Gastroesophageal sphincter (tissue), 4 donors: ENCODE data around the gene DHX34. TPM values are rescaled to one million over a fixed set of nuclear protein-coding genes. Genes with fewer than 3 reads are reported as not detected.
A peak's percentile ranks its signal among the peaks of the same experiment; 100 is the strongest.
"Not testable (repeated sequence)": the region's sequence is repeated elsewhere in the genome, so short reads cannot be mapped to it uniquely, and the experiment has no call there.

Experiments used
- ATAC-seq: fragments of 150-250 bp; one replicate; pipeline ENCODE4 v1.9.1; 2016; ENCODE audit warnings: mild to moderate bottlenecking, moderate library complexity
- H3K27ac ChIP-seq, 4 donors: fragments of 200-600 bp; sonication (generic) in 3 of 4; 1 replicate in 3 of 4; 2 replicates in 1 of 4; pipeline ENCODE4 v1.5.1; 2016 to 2019
- H3K27me3 ChIP-seq: fragments of 200-600 bp; sonication (generic); one replicate; pipeline ENCODE4 v1.5.1; 2019
- H3K36me3 ChIP-seq, 2 donors: fragments of 200-600 bp; sonication (generic); one replicate each; pipeline ENCODE4 v1.5.1; 2019; ENCODE audit warnings: control low read depth in 1 of 2
- H3K4me1 ChIP-seq, 3 donors: fragments of 200-600 bp; sonication (generic); 1 replicate in 2 of 3; 2 replicates in 1 of 3; pipeline ENCODE4 v1.5.1; 2016 to 2019; ENCODE audit warnings: control low read depth in 2 of 3
- H3K4me3 ChIP-seq, 2 donors: fragments of 200-600 bp; sonication (generic); one replicate each; pipeline ENCODE4 v1.5.1; 2019; ENCODE audit warnings: mild to moderate bottlenecking in 1 of 2, moderate library complexity in 1 of 2
- H3K9me3 ChIP-seq, 3 donors: fragments of 200-600 bp; sonication (generic); one replicate each; pipeline ENCODE4 v1.5.1; 2017 to 2019; ENCODE audit warnings: control low read depth in 2 of 3
- EP300 ChIP-seq: sonication (generic); formaldehyde crosslinking; IDR thresholded peaks from one replicate; pipeline ENCODE4 v1.6.1; 2017; ENCODE audit warnings: antibody characterized with exemption, mild to moderate bottlenecking
- POLR2A ChIP-seq, 2 donors: fragments of 450-650 bp; IDR thresholded peaks; one replicate each; pipeline ENCODE4 v1.6.1; 2017; ENCODE audit warnings: antibody characterized with exemption in 2 of 2, mild to moderate bottlenecking in 2 of 2, moderate library complexity in 1 of 2
- POLR2AphosphoS5 ChIP-seq: sonication (generic); formaldehyde crosslinking; IDR thresholded peaks from one replicate; pipeline ENCODE4 v1.6.1; 2017; ENCODE audit warnings: antibody characterized with exemption
- WGBS, 2 donors: methylation state at CpG; one replicate each; pipeline ENCODE4 v1.1.5; 2018; ENCODE audit warnings: low coverage in 1 of 2; 5-methylcytosine and 5-hydroxymethylcytosine counted together
- total RNA-seq, 4 donors: library from RNA; depleted of rRNA; stranded (reverse); fragments of >200 nt; gene quantifications; one replicate each; pipeline ENCODE4 v1.1.0, GENCODE V29; 2016
- TF ChIP-seq, protein P1 (sequence below), 4 experiments: fragments of 200-600 bp in 2 of 4; fragments of 450-650 bp in 2 of 4; sonication (generic) in 1 of 4; IDR thresholded peaks; one replicate each; pipeline ENCODE4 v1.5.1; 2017 to 2019; ENCODE audit warnings: antibody characterized with exemption in 4 of 4, mild to moderate bottlenecking in 2 of 4, moderate library complexity in 2 of 4

DHX34 gene
- total RNA-seq, 4 donors from 2014 or later = 8.7 to 16.0 (median 12.3) TPM

DNA sequence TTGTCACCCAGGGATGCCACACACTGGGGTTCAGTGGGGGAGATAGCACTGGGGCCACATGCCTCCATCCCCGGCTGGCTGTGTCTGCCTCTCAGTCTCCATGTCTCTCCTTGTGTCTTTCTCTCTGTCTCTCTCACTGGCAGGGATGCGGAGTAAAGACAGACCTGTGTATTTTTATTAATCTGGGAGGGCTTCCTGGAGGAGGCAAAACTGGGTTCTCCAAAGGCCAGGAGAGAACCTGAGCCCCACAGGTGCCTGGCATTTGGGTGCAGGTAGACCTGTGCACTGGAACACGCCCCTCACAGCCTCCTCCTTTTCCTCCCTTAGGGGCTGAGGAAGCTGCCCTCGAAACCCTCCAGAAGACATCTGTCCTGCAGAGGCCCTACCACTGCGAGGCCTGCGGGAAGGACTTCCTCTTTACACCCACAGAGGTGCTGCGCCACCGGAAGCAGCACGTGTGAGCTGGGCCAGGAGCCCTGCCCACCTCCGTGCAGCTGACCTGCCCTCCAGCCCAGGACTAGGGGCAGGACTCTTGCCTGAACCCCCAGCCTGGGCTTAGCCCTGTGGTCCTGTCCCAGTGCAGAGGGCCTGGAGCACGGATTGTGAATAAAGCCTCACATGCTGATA lies 32.7 kb downstream of the DHX34 start:
- Histone ChIP-seq H3K36me3 (peaks cover 0 to 58% of the 10 kb centered on the region in 2 donors), H3K27me3 (no peaks in the 10 kb centered on the region), H3K4me1 (no peaks in the 10 kb centered on the region), H3K9me3 (no peaks in the 10 kb centered on the region), H3K27ac (no peak overlapping the region), H3K4me3 (no peak overlapping the region)
- no peak for ATAC-seq
- WGBS, 2 donors = 100% methylated on average over 2 of the region's 11 CpGs; no CpG with 5 or more reads in 1 of the 2 donors
- TF ChIP-seq EP300 = no peak
- no peak for TF ChIP-seq POLR2A (IDR thresholded peaks at IDR 0.05)
- no peak for TF ChIP-seq POLR2AphosphoS5
- TF ChIP-seq, protein P1, sequence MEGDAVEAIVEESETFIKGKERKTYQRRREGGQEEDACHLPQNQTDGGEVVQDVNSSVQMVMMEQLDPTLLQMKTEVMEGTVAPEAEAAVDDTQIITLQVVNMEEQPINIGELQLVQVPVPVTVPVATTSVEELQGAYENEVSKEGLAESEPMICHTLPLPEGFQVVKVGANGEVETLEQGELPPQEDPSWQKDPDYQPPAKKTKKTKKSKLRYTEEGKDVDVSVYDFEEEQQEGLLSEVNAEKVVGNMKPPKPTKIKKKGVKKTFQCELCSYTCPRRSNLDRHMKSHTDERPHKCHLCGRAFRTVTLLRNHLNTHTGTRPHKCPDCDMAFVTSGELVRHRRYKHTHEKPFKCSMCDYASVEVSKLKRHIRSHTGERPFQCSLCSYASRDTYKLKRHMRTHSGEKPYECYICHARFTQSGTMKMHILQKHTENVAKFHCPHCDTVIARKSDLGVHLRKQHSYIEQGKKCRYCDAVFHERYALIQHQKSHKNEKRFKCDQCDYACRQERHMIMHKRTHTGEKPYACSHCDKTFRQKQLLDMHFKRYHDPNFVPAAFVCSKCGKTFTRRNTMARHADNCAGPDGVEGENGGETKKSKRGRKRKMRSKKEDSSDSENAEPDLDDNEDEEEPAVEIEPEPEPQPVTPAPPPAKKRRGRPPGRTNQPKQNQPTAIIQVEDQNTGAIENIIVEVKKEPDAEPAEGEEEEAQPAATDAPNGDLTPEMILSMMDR (IDR thresholded peaks at IDR 0.05) = no peak

DNA sequence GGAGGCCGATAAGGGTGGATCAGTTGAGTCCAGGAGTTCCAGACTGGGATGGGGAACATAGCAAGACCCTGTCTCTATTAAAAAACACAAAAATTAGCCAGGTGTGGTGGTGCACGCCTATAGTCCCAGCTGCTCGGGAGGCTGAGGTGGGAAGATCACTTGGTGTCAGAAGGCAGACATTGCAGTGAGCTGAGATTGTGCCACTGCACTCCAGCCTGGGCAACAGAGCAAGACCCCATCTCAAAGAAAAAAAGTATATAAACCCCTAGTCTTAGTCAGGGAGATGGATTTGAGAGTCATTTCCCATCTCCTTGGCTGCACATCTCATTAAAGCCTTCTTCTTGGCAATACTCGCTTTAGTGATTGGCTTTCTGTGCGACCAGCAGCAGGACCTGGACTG lies 34.8 kb downstream of the DHX34 start:
- H3K4me3 ChIP-seq, ATAC-seq, H3K9me3 ChIP-seq, H3K27ac ChIP-seq, H3K4me1 ChIP-seq, H3K27me3 ChIP-seq: not testable (repeated sequence)
- WGBS, 2 donors = 65 to 84% methylated on average over 4 to 5 of the region's 5 CpGs
- H3K36me3 ChIP-seq = peaks cover 0 to 37% of the 10 kb centered on the region in 2 donors

DNA sequence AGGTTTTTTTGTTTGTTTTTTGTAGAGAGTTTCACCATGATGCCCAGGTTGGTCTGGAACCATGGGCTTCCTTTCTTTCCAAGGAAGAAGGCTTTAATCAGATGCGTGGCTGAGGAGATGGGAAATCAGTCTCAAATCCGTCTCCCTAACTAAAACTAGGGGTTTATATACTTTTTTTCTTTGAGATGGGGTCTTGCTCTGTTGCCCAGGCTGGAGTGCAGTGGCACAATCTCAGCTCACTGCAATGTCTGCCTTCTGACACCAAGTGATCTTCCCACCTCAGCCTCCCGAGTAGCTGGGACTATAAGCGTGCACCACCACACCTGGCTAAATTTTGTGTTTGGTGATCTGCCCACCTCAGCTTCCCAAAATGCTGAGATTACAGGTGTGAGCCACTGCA lies 35.4 kb downstream of the DHX34 start:
- H3K27ac ChIP-seq, H3K4me1 ChIP-seq, H3K27me3 ChIP-seq, H3K4me3 ChIP-seq, ATAC-seq, H3K9me3 ChIP-seq: not testable (repeated sequence)
- WGBS, 2 donors = 75% methylated on average over 4 of the region's 4 CpGs; no CpG with 5 or more reads in 1 of the 2 donors
- H3K36me3 ChIP-seq = peaks cover 0 to 31% of the 10 kb centered on the region in 2 donors

DNA sequence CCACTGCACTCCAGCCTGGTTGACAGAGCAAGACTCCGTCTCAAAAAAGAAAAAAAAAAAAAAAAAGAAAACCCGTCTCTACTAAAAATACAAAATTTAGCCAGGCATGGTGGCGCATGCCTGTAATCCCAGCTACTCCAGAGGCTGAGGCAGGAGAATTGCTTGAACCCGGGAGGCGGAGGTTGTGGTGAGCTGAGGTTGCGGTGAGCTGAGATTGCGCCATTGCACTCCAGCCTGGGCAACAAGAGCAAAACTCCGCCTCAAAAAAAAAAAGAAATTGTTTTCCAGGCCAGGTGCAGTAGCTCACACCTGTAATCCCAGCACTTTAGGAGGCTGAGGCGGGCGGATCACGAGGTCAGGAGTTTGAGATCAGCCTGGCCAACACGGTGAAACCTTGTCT lies 37.5 kb downstream of the DHX34 start:
- H3K4me3 ChIP-seq, ATAC-seq, H3K4me1 ChIP-seq, H3K9me3 ChIP-seq, H3K27ac ChIP-seq, H3K27me3 ChIP-seq: not testable (repeated sequence)
- peaks cover 0 to 10% of the 10 kb centered on the region in 2 donors for H3K36me3 ChIP-seq
- WGBS, 2 donors = 77 to 91% methylated on average over 3 to 8 of the region's 12 CpGs

DNA sequence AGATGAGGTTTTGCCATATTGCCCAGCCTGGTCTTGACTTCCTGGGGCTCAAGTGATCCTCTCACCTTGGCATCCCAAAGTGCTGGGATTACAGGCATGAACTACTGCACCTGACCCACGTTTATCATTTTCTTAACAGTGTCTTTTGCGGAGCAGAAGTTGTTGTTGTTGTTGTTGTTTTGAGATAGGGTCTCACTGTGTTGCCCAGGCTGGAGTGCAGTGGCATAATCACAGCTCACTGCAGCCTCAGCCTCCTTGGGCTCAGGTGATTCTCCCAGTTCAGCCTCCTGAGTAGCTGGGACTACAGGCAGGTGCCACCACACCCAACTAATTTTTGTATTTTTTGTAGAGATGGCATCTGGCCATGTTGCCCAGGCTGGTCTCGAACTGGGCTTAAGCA lies 38.5 kb downstream of the DHX34 start:
- H3K27ac ChIP-seq, H3K4me3 ChIP-seq, H3K36me3 ChIP-seq, H3K27me3 ChIP-seq, H3K4me1 ChIP-seq, H3K9me3 ChIP-seq, ATAC-seq: not testable (repeated sequence)
- 76 to 82% methylated on average over 3 of the region's 3 CpGs for WGBS, 2 donors

DNA sequence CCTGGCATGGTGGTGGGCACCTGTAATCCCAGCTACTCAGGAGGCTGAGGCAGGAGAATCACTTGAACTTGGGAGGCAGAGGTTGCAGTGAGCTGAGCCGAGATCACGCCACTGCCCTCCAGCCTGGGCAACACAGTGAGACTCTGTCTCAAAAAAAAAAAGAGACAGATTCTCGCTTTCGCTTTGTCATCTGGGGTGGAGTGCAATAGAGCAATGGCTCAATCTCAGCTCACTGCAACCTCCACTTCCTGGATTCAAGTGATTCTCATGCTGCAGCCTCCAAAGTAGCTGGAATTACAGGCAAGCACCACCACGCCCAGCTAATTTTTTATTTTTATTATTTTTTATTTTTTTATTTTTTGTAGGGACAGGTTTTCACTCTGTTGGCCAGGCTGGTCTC lies 39.6 kb downstream of the DHX34 start:
- H3K4me3 ChIP-seq, H3K27ac ChIP-seq, H3K9me3 ChIP-seq, ATAC-seq, H3K36me3 ChIP-seq, H3K4me1 ChIP-seq: not testable (repeated sequence)
- peaks cover 12% of the 10 kb centered on the region for H3K27me3 ChIP-seq
- WGBS, 2 donors = 73 to 88% methylated on average over 4 to 5 of the region's 5 CpGs

DNA sequence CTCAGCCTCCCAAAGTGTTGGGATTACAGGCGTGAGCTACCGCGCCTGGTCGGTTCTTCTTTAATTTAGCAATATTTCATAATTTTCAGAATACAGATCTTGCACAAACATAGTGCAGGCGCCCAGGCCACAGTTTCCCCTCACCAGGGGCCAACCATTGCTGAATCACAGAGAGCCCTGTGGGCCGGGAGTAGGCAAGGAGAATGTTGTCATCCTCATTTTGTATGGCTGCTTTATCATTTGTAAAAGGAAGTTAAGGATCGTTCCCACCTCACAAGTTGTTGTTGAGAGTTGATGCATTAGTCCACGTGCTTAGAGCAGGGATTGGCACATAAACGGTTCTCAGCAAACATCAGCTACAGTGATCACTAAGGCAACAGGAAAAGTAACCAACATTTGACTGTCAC lies 40.0 kb downstream of the DHX34 start:
- ATAC-seq = peak; percentile 48
- no peaks in the 10 kb centered on the region for H3K9me3 ChIP-seq
- H3K27me3 ChIP-seq = peaks cover 12% of the 10 kb centered on the region
- WGBS, 2 donors = 42 to 73% methylated on average over 3 to 8 of the region's 9 CpGs
- no peaks in the 10 kb centered on the region for H3K36me3 ChIP-seq
- no peak overlapping the region for H3K4me3 ChIP-seq
- no peaks in the 10 kb centered on the region for H3K4me1 ChIP-seq
- TF ChIP-seq POLR2AphosphoS5 (no peak), EP300 (no peak), POLR2A (IDR thresholded peaks at IDR 0.05) (no peak)
- TF ChIP-seq, protein P1 (IDR thresholded peaks at IDR 0.05) = no peak
- H3K27ac ChIP-seq = no peak overlapping the region
